GM23248 (cell line): ENCODE measurements around the gene SH3TC1.

ENCODE experiments used
- EZH2 ChIP-seq: fragments of 200-600 bp; sonication (generic); IDR thresholded peaks from 2 replicates; pipeline ENCODE4 v1.6.1; 2018; ENCODE audit warnings: antibody characterized with exemption, mild to moderate bottlenecking; ENCODE audit not compliant: insufficient read depth, poor library complexity, severe bottlenecking
- EZH2phosphoT487 ChIP-seq: fragments of 200-600 bp; sonication (generic); IDR thresholded peaks from 2 replicates; pipeline ENCODE4 v1.6.1; 2018; ENCODE audit warnings: antibody characterized with exemption, moderate library complexity, mild to moderate bottlenecking, low read depth; ENCODE audit not compliant: insufficient read depth

- no peak for TF ChIP-seq EZH2
- TF ChIP-seq EZH2phosphoT487: no peak
These were observed 16.8 kb downstream of the SH3TC1 start for GRCh38 chr4:8215641-8216442.
